A673 (cell line): ENCODE data around the gene EPB41L4B. TPM values are rescaled to one million over a fixed set of nuclear protein-coding genes. Genes with fewer than 3 reads are reported as not detected.

Experiments
- BruUV-seq: library from RNA; stranded (reverse); fragments of 400-500 nt; replicated peaks from 2 replicates; lab custom pipeline; 2021; lab: Mats Ljungman, UMichigan
- CTCF ChIA-PET: fragments of 300-600 bp; sonication (Branson Sonifier 250); formaldehyde crosslinking; loops from one replicate; lab custom pipeline; 2022; ENCODE audit warnings: antibody characterized with exemption; lab: Charles Lee
- POLR2A ChIA-PET: fragments of 300-600 bp; sonication (Branson Sonifier 250); formaldehyde crosslinking; loops from one replicate; lab custom pipeline; 2022; ENCODE audit warnings: antibody characterized with exemption; ENCODE audit not compliant: low non-redundant PET; lab: Charles Lee
- DNase-seq: peaks from one replicate; pipeline ENCODE4 v3.0.0-alpha.2; 2015; ENCODE audit warnings: low spot score
- H3K27ac ChIP-seq: fragments of 200-600 bp; sonication (generic); 2 replicates; pipeline ENCODE4 v1.5.1; 2016; ENCODE audit warnings: mixed run types, low read depth, mild to moderate bottlenecking, mixed read lengths, antibody characterized with exemption, low read length; ENCODE audit not compliant: poor library complexity, severe bottlenecking
- H3K27me3 ChIP-seq: fragments of 200-600 bp; sonication (generic); replicated peaks from 2 replicates; pipeline ENCODE4 v1.6.1; 2017; ENCODE audit warnings: mixed run types, low read depth, mild to moderate bottlenecking, mixed read lengths, antibody characterized with exemption, low read length; ENCODE audit not compliant: insufficient read depth, poor library complexity
- H3K36me3 ChIP-seq: fragments of 200-600 bp; sonication (generic); 2 replicates; pipeline ENCODE4 v1.6.1; 2016; ENCODE audit warnings: mixed run types, mild to moderate bottlenecking, mixed read lengths, antibody characterized with exemption, low read length; ENCODE audit not compliant: insufficient read depth, poor library complexity, severe bottlenecking
- H3K4me1 ChIP-seq: fragments of 200-600 bp; sonication (generic); 2 replicates; pipeline ENCODE4 v1.6.1; 2017; ENCODE audit warnings: mixed run types, mild to moderate bottlenecking, mixed read lengths, antibody characterized with exemption, low read length; ENCODE audit not compliant: insufficient read depth, poor library complexity, severe bottlenecking
- H3K4me3 ChIP-seq: fragments of 200-600 bp; sonication (generic); 2 replicates; pipeline ENCODE4 v1.5.1; 2016; ENCODE audit warnings: low read depth, mixed run types, mild to moderate bottlenecking, mixed read lengths, low read length; ENCODE audit not compliant: poor library complexity, severe bottlenecking
- H3K9me3 ChIP-seq: fragments of 200-600 bp; sonication (generic); 2 replicates; pipeline ENCODE4 v1.6.1; 2016; ENCODE audit warnings: mixed run types, low read depth, mild to moderate bottlenecking, mixed read lengths, antibody characterized with exemption, low read length; ENCODE audit not compliant: poor library complexity, severe bottlenecking
- CTCF ChIP-seq: fragments of 300-800, 200-600 bp; sonication (generic); conservative IDR thresholded peaks from 2 replicates; pipeline ENCODE4 v1.5.1; 2017; ENCODE audit warnings: low read depth, mild to moderate bottlenecking, antibody characterized with exemption, low read length, moderate library complexity, mixed read lengths
- EZH2 ChIP-seq: fragments of 200-600 bp; sonication (generic); IDR thresholded peaks from 2 replicates; pipeline ENCODE4 v1.6.1; 2017; ENCODE audit warnings: borderline replicate concordance, low read depth, mild to moderate bottlenecking, mixed read lengths, antibody characterized with exemption, low read length; ENCODE audit not compliant: poor library complexity, severe bottlenecking
- intact Hi-C: fragments of 100-400 bp; cut with micrococcal nuclease; formaldehyde crosslinking; loops from one replicate; pipeline ENCODE4 v1.10.0; 2022; ENCODE audit not compliant: unreplicated experiment
- total RNA-seq: library from RNA; stranded (reverse); gene quantifications from 2 replicates; pipeline ENCODE4 v1.2.3, GENCODE V29; 2021

EPB41L4B gene
- total RNA-seq, 1 experiment from 2014 or later = not detected

GRCh38 chr9:109278848-109279247 lies 42.0 kb downstream of the EPB41L4B start:
- Histone ChIP-seq H3K9me3 (no peaks in the 10 kb centered on the region), H3K27ac (no peak overlapping the region), H3K36me3 (no peaks in the 10 kb centered on the region), H3K4me3 (no peak overlapping the region), H3K27me3 (peaks cover 6% of the 10 kb centered on the region), H3K4me1 (no peaks in the 10 kb centered on the region)
- BruUV-seq = no TSS peak
- DNase-seq = no peak
- ChIA-PET POLR2A (no interaction called here), CTCF (no interaction called here)
- intact Hi-C loops = no loop called here
- TF ChIP-seq EZH2 (no peak), CTCF (no peak)

GRCh38 chr9:109278216-109278615 lies 42.6 kb downstream of the EPB41L4B start:
- intact Hi-C loops = no loop called here
- CTCF ChIA-PET = no interaction called here
- no peak overlapping the region for H3K27ac ChIP-seq
- BruUV-seq = no TSS peak
- DNase-seq = no peak
- H3K36me3 ChIP-seq = no peaks in the 10 kb centered on the region
- no peak for TF ChIP-seq EZH2
- no peak for TF ChIP-seq CTCF
- H3K9me3 ChIP-seq = no peaks in the 10 kb centered on the region
- H3K4me1 ChIP-seq = no peaks in the 10 kb centered on the region
- H3K4me3 ChIP-seq = no peak overlapping the region
- POLR2A ChIA-PET = no interaction called here
- H3K27me3 ChIP-seq = peaks cover 3% of the 10 kb centered on the region

- no peaks in the 10 kb centered on the region for H3K9me3 ChIP-seq
- no peak for TF ChIP-seq CTCF
- TF ChIP-seq EZH2 = no peak
- intact Hi-C loops = no loop called here
- CTCF ChIA-PET = no interaction called here
- POLR2A ChIA-PET = no interaction called here
- no peaks in the 10 kb centered on the region for H3K36me3 ChIP-seq
- no peak overlapping the region for H3K4me3 ChIP-seq
- BruUV-seq = no TSS peak
- H3K4me1 ChIP-seq = no peaks in the 10 kb centered on the region
- no peak for DNase-seq
- no peaks in the 10 kb centered on the region for H3K27me3 ChIP-seq
- H3K27ac ChIP-seq = no peak overlapping the region
These were observed 43.4 kb downstream of the EPB41L4B start for GRCh38 chr9:109277451-109277850.
